HCT116 (cell line): ENCODE results near the gene PCSK6.

Experiments
- EZH2 ChIP-seq: fragments of 200-600 bp; sonication (generic); IDR thresholded peaks from 2 replicates; pipeline ENCODE4 v1.6.1; 2017; ENCODE audit warnings: antibody characterized with exemption, mixed run types
- RAD21 ChIP-seq: IDR thresholded peaks from 2 replicates; pipeline ENCODE4 v1.6.1; 2012; ENCODE audit warnings: low read depth, mild to moderate bottlenecking
- TF ChIP-seq, protein P1 (sequence below), 3 experiments: fragments of 200-600 bp in 1 of 3; sonication (generic) in 1 of 3; IDR thresholded peaks in 2 of 3; conservative IDR thresholded peaks in 1 of 3; 2 replicates each; pipeline ENCODE4 v1.5.1; 2012 to 2017; ENCODE audit warnings: low read depth in 2 of 3, low read length in 2 of 3, antibody characterized with exemption in 1 of 3, borderline replicate concordance in 1 of 3, control low read depth in 1 of 3, mild to moderate bottlenecking in 1 of 3, mixed read lengths in 1 of 3, mixed run types in 1 of 3, moderate library complexity in 1 of 3; ENCODE audit not compliant: insufficient read depth in 1 of 3

DNA sequence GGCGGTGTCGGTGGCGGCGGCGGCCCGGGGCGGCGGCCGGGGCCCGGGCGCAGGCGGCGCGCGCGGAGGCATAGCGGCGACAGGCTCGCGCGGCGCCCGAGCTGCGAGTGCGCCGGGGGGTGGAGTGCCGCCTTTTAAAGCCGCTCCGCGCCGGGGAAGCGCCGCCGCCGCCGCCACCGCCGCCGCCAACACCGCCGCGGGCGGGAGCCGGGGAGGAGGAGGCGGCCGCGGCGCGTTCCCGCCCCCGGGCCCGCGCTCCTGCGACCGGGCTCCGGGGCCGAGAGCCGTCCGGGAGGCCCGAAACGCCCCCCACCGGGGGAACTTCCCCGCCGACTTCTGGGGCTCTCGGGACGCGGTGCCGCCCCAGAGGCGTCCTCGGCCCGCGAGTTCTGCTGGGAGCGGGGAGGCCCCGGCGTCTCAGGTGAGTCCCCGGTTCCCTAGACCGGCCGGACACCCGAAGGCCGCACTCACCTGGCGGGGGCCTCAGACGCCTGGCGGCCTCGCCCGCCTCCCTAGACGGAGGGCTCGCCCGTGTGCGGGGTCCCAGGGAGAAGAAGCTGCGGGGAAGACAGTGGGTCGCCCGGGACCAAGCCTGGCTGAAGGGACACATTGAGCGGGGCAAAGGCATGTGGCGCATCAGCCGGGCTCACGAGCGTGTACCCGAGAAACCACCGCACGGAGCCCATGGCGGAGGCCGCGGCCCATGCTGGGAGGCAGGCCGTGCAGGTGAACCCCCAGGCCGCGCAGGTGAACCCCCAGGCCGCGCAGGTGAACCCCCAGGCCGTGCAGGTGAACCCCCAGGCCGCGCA, at the start of gene PCSK6:
- TF ChIP-seq, protein P1, sequence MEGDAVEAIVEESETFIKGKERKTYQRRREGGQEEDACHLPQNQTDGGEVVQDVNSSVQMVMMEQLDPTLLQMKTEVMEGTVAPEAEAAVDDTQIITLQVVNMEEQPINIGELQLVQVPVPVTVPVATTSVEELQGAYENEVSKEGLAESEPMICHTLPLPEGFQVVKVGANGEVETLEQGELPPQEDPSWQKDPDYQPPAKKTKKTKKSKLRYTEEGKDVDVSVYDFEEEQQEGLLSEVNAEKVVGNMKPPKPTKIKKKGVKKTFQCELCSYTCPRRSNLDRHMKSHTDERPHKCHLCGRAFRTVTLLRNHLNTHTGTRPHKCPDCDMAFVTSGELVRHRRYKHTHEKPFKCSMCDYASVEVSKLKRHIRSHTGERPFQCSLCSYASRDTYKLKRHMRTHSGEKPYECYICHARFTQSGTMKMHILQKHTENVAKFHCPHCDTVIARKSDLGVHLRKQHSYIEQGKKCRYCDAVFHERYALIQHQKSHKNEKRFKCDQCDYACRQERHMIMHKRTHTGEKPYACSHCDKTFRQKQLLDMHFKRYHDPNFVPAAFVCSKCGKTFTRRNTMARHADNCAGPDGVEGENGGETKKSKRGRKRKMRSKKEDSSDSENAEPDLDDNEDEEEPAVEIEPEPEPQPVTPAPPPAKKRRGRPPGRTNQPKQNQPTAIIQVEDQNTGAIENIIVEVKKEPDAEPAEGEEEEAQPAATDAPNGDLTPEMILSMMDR (IDR thresholded peaks at IDR 0.05 in 2 of 3, conservative IDR thresholded peaks at IDR 0.05 in 1 of 3; ENCODE audit: borderline replicate concordance in 1 of 3, insufficient read depth in 1 of 3, low read depth in 2 of 3, low read length in 2 of 3): no peak
- TF ChIP-seq RAD21 (no peak), EZH2 (no peak)
